Vagina (tissue), 2 donors: ENCODE results near the gene TEX44.

ENCODE experiments used
- POLR2A ChIP-seq, 2 donors: fragments of 450-650 bp; IDR thresholded peaks; one replicate each; pipeline ENCODE4 v1.6.1; 2017; ENCODE audit warnings: antibody characterized with exemption in 2 of 2, mild to moderate bottlenecking in 2 of 2, moderate library complexity in 2 of 2
- TF ChIP-seq, protein P1 (sequence below), 3 experiments: fragments of 450-650 bp in 2 of 3; fragments of 200-600 bp in 1 of 3; sonication (generic) in 1 of 3; IDR thresholded peaks; one replicate each; pipeline ENCODE4 v1.5.1; 2017 to 2019; ENCODE audit warnings: antibody characterized with exemption in 3 of 3, mild to moderate bottlenecking in 2 of 3, moderate library complexity in 2 of 3

DNA sequence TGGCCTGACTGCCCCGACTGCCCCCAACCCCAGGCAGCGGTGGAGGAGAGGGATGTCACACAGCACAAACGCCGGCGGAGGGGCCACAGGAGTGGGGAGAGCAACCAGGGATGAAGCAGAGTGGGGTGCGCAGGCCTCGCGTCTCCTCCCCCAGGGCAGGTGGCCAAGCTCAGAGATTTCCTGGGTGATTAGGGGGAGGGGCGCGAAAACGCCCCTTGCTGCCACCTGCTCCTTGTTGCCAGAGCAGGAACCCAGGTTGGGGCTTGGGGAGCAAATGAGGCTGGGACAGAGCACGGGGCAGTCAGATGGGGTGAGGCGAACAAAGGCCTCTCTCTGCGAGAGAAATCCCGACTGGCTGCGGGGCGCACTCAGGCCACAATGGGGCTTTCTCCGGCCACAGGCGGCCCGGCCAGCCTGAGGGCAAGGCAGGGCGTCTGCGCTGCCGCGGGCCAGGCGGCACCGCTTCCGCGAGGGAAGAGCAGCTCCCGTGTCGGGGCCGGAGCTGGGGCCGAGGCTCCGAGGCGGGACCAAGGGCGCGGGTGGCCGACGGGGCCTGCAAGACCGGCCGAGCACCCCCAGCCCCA, 11.5 kb downstream of the TEX44 start:
- peak in 1 of 2 donors; percentile 84 for TF ChIP-seq POLR2A (IDR thresholded peaks at IDR 0.05)
- TF ChIP-seq, protein P1, sequence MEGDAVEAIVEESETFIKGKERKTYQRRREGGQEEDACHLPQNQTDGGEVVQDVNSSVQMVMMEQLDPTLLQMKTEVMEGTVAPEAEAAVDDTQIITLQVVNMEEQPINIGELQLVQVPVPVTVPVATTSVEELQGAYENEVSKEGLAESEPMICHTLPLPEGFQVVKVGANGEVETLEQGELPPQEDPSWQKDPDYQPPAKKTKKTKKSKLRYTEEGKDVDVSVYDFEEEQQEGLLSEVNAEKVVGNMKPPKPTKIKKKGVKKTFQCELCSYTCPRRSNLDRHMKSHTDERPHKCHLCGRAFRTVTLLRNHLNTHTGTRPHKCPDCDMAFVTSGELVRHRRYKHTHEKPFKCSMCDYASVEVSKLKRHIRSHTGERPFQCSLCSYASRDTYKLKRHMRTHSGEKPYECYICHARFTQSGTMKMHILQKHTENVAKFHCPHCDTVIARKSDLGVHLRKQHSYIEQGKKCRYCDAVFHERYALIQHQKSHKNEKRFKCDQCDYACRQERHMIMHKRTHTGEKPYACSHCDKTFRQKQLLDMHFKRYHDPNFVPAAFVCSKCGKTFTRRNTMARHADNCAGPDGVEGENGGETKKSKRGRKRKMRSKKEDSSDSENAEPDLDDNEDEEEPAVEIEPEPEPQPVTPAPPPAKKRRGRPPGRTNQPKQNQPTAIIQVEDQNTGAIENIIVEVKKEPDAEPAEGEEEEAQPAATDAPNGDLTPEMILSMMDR (IDR thresholded peaks at IDR 0.05) = no peak
